K562 (cell line): ENCODE results near the gene STRADB. TPM values are rescaled to one million over a fixed set of nuclear protein-coding genes. Genes with fewer than 3 reads are reported as not detected.

ENCODE experiments used
- CCNT2 ChIP-seq: IDR thresholded peaks from 2 replicates; pipeline ENCODE4 v1.6.1; 2011; ENCODE audit warnings: borderline replicate concordance, low read depth, mild to moderate bottlenecking, moderate library complexity, mixed read lengths, low read length; ENCODE audit not compliant: insufficient read length; ENCODE audit errors: extremely low read depth
- E2F6 ChIP-seq, 2 experiments: IDR thresholded peaks; 2 replicates each; pipeline ENCODE4 v1.6.1; 2011; ENCODE audit warnings: borderline replicate concordance in 1 of 2, control low read depth in 1 of 2, low read depth in 1 of 2, low read length in 1 of 2, mild to moderate bottlenecking in 1 of 2, mixed read lengths in 1 of 2, moderate library complexity in 1 of 2; ENCODE audit not compliant: insufficient read depth in 1 of 2, insufficient read length in 1 of 2, poor library complexity in 1 of 2, severe bottlenecking in 1 of 2; ENCODE audit errors: extremely low read depth in 1 of 2
- LCOR ChIP-seq: sonication (generic); formaldehyde crosslinking; IDR thresholded peaks from 2 replicates; pipeline ENCODE4 v1.8.0; 2022; ENCODE audit warnings: mild to moderate bottlenecking, missing genetic modification reagents
- MYBL2 ChIP-seq, 2 experiments: fragments of 450-650 bp in 1 of 2; sonication (generic) in 1 of 2; formaldehyde crosslinking in 1 of 2; IDR thresholded peaks; 2 replicates each; pipeline versions ENCODE4 v1.6.1 to v1.8.1; 2017 to 2022; ENCODE audit warnings: borderline replicate concordance in 1 of 2, inconsistent platforms in 1 of 2, low read depth in 1 of 2, mild to moderate bottlenecking in 1 of 2, missing genetic modification reagents in 1 of 2, moderate library complexity in 1 of 2
- REST ChIP-seq, 2 experiments: fragments of 450-650 bp; formaldehyde crosslinking in 1 of 2; IDR thresholded peaks; 2 replicates each; pipeline versions ENCODE4 v1.4.0 to v1.6.1; 2014 to 2020; ENCODE audit warnings: mild to moderate bottlenecking in 2 of 2, borderline replicate concordance in 1 of 2, low read depth in 1 of 2
- TCF7 ChIP-seq: sonication (generic); IDR thresholded peaks from 2 replicates; pipeline ENCODE4 v1.6.1; 2016; ENCODE audit warnings: antibody characterized with exemption, borderline replicate concordance
- ZBTB9 ChIP-seq: fragments of 450-650 bp; formaldehyde crosslinking; IDR thresholded peaks from 2 replicates; pipeline ENCODE4 v1.4.0; 2020; ENCODE audit warnings: mild to moderate bottlenecking, moderate library complexity
- ZFP30 ChIP-seq: fragments of 250-450 bp; sonication (Bioruptor Pico); IDR thresholded peaks from 2 replicates; pipeline ENCODE4 v1.8.0; 2022; ENCODE audit warnings: moderate library complexity, mild to moderate bottlenecking, inconsistent platforms, borderline replicate concordance
- ZKSCAN1 ChIP-seq: fragments of 150-350 bp; IDR thresholded peaks from 2 replicates; pipeline ENCODE4 v1.6.1; 2016; ENCODE audit warnings: low read depth, low read length
- polyA plus RNA-seq, 8 experiments: library from polyadenylated mRNA; depleted of rRNA in 4 of 8; stranded (reverse) in 5 of 8; unstranded in 3 of 8; fragments of >200 nt; fragmentation: Nextera tagmentation in 2 of 8; fragmentation: Illumina TruSeq in 1 of 8; extraction: Ambion mirVana in 2 of 8; extraction: Trizol in 1 of 8; gene quantifications; 2 replicates each; pipeline versions ENCODE4 v1.2.1 to v1.2.3, GENCODE V29; 2011 to 2014; ENCODE audit warnings: inconsistent platforms in 1 of 8, missing spikeins in 1 of 8
- total RNA-seq, 7 experiments: library from RNA; depleted of rRNA in 6 of 7; stranded (reverse); fragments of >200 nt in 6 of 7; fragmentation: Illumina TruSeq in 2 of 7; extraction: Trizol in 2 of 7; gene quantifications; 2 replicates each; pipeline versions ENCODE4 v1.2.1 to v1.2.3, GENCODE V29; 2011 to 2021; ENCODE audit warnings: low replicate concordance in 1 of 7

The STRADB gene
- total and polyA plus RNA-seq, 9 of the 15 experiments (the other 6 are each of a cell fraction or from before 2014, with no cell fraction given), result 6.9 to 30.6 (median 15.7) TPM

- TF ChIP-seq REST (IDR thresholded peaks at IDR 0.05; ENCODE audit: borderline replicate concordance), result no peak
- peak; percentile 6; the same call in 1 of the 2 replicates for TF ChIP-seq REST (CRISPR knock-in tag; IDR thresholded peaks at IDR 0.05; ENCODE audit: low read depth)
- peak; percentile 96 for TF ChIP-seq ZKSCAN1
- TF ChIP-seq CCNT2, result peak; percentile 4
- TF ChIP-seq TCF7, result no peak
- TF ChIP-seq MYBL2 (IDR thresholded peaks at IDR 0.05; ENCODE audit: low read depth), result no peak
- TF ChIP-seq MYBL2 (CRISPR knock-in tag; IDR thresholded peaks at IDR 0.05; ENCODE audit: borderline replicate concordance), result no peak
- TF ChIP-seq ZFP30 (CRISPR knock-in tag), result no peak
- TF ChIP-seq E2F6 (IDR thresholded peaks at IDR 0.05; ENCODE audit: borderline replicate concordance in 1 of 2, extremely low read depth in 1 of 2, insufficient read depth in 1 of 2, insufficient read length in 1 of 2, low read depth in 1 of 2, low read length in 1 of 2, poor library complexity in 1 of 2, severe bottlenecking in 1 of 2), result peak; percentile 8 to 26
- no peak for TF ChIP-seq LCOR (CRISPR knock-in tag)
- TF ChIP-seq ZBTB9 (CRISPR knock-in tag), result 0 out of 2 replicates have a peak, but pooled peaks have one; percentile 22
These were observed 750 bp downstream of the STRADB start (continued) for GRCh38 chr2:201452058-201452921.
